Gastrocnemius medialis (tissue), 4 donors: ENCODE results near the gene GARIN5A. TPM values are rescaled to one million over a fixed set of nuclear protein-coding genes. Genes with fewer than 3 reads are reported as not detected.

Experiments used
- ATAC-seq, 2 donors: fragments of 150-250 bp; one replicate each; pipeline ENCODE4 v1.9.1; 2016
- DNase-seq, 2 donors: peaks; one replicate each; pipeline ENCODE4 v3.0.0-alpha.2; 2019
- H3K27ac ChIP-seq, 4 donors: fragments of 200-600 bp; sonication (generic); 1 replicate in 1 of 4; 2 replicates in 3 of 4; pipeline ENCODE4 v1.5.1; 2016 to 2018; ENCODE audit warnings: mild to moderate bottlenecking in 2 of 4, moderate library complexity in 1 of 4
- H3K27me3 ChIP-seq, 3 donors: fragments of 200-600 bp; sonication (generic) in 2 of 3; 1 replicate in 1 of 3; 2 replicates in 2 of 3; pipeline versions ENCODE4 v1.5.1 to v1.6.0; 2016 to 2019; ENCODE audit warnings: mild to moderate bottlenecking in 1 of 3, moderate library complexity in 1 of 3
- H3K36me3 ChIP-seq, 2 donors: fragments of 200-600 bp; sonication (generic) in 1 of 2; one replicate each; pipeline ENCODE4 v1.5.1; 2017 to 2018
- H3K4me1 ChIP-seq, 2 donors: fragments of 200-600 bp; sonication (generic) in 1 of 2; one replicate each; pipeline ENCODE4 v1.5.1; 2016 to 2017; ENCODE audit warnings: mild to moderate bottlenecking in 2 of 2
- H3K4me3 ChIP-seq, 4 donors: fragments of 200-600 bp; sonication (generic) in 3 of 4; 1 replicate in 1 of 4; 2 replicates in 3 of 4; pipeline ENCODE4 v1.5.1; 2016 to 2019; ENCODE audit warnings: mild to moderate bottlenecking in 2 of 4
- H3K9me3 ChIP-seq, 3 donors: fragments of 200-600 bp; sonication (generic) in 2 of 3; 1 replicate in 1 of 3; 2 replicates in 2 of 3; pipeline ENCODE4 v1.5.1; 2016 to 2019
- CTCF ChIP-seq, 5 experiments: fragments of 450-650 bp in 3 of 5; fragments of 200-600 bp in 2 of 5; sonication (generic) in 2 of 5; IDR thresholded peaks in 4 of 5; conservative IDR thresholded peaks in 1 of 5; 1 replicate in 4 of 5; 2 replicates in 1 of 5; pipeline ENCODE4 v1.5.1; 2016 to 2019; ENCODE audit warnings: antibody characterized with exemption in 5 of 5, mild to moderate bottlenecking in 3 of 5, moderate library complexity in 3 of 5
- POLR2A ChIP-seq, 2 donors: fragments of 450-650 bp; IDR thresholded peaks; one replicate each; pipeline ENCODE4 v1.6.1; 2017; ENCODE audit warnings: antibody characterized with exemption in 2 of 2, mild to moderate bottlenecking in 2 of 2, moderate library complexity in 2 of 2
- in situ Hi-C, 4 donors: fragments of 200-750 bp; cut with MboI; loops; one replicate each; pipeline versions ENCODE4 v1.15.0 to v1.8.0; 2017; ENCODE audit warnings: low sequenced_read_pairs in 4 of 4
- intact Hi-C: fragments of 100-400 bp; cut with DNase I; formaldehyde crosslinking; loops from one replicate; pipeline ENCODE4 v1.15.1; 2023; ENCODE audit warnings: low total_unique reads
- total RNA-seq, 4 donors: library from RNA; depleted of rRNA; stranded (reverse); fragments of >200 nt; gene quantifications; one replicate each; pipeline versions ENCODE4 v1.1.0 to v1.2.3, GENCODE V29; 2016

The GARIN5A gene
- total RNA-seq, 4 donors from 2014 or later: 1.2 to 11.0 (median 1.9) TPM; not detected in 1

GRCh38 chr19:50417111-50418081, 59.3 kb downstream of the GARIN5A start:
- no peak overlapping the region for H3K27ac ChIP-seq
- intact Hi-C loops: no loop called here
- peaks cover 2 to 22% (median 11%) of the 10 kb centered on the region in 3 donors for H3K27me3 ChIP-seq
- ATAC-seq (no peak), DNase-seq (no peak)
- in situ Hi-C loops: loop anchor here in 2 of 4 donors (10.0 kb wide), 1 partner anchor 53 kb away; the partner anchor contains the start of gene NAPSA (in 2 of the 2)
- no peaks in the 10 kb centered on the region for H3K9me3 ChIP-seq
- peaks cover 0 to 8% of the 10 kb centered on the region in 2 donors for H3K4me1 ChIP-seq
- H3K4me3 ChIP-seq: no peak overlapping the region
- no peaks in the 10 kb centered on the region for H3K36me3 ChIP-seq
- TF ChIP-seq CTCF (IDR thresholded peaks at IDR 0.05 in 4 of 5, conservative IDR thresholded peaks at IDR 0.05 in 1 of 5) (no peak), POLR2A (IDR thresholded peaks at IDR 0.05) (no peak)

Other genes with a start within 250 kb of the GARIN5A start
- 1 to 10 TPM in 1 of 4 donors, under 1 TPM in 3; 0.25 to 1.4 (median 0.53) TPM for gene KCNC3, start 147.5 kb downstream of the GARIN5A start, total RNA-seq
- gene NAPSA, start 111.2 kb downstream of the GARIN5A start, total RNA-seq: under 1 TPM in 1 of 4 donors, not detected in 3; 0.09 TPM
- 100 to 1,000 TPM; 155 to 232 (median 200) TPM for gene NR1H2, start 100.4 kb downstream of the GARIN5A start, total RNA-seq
- gene POLD1, start 92.5 kb downstream of the GARIN5A start, total RNA-seq: 10 to 100 TPM in 1 of 4 donors, 1 to 10 TPM in 3; 4.0 to 18.3 (median 6.0) TPM
- under 1 TPM in 1 of 4 donors, not detected in 3; 0.15 TPM for gene SPIB, start 57.9 kb downstream of the GARIN5A start, total RNA-seq
- 100 to 1,000 TPM; 358 to 988 (median 442) TPM for gene MYBPC2, start 44.0 kb downstream of the GARIN5A start, total RNA-seq
- 10 to 100 TPM; 29.2 to 67.4 (median 45.4) TPM for gene EMC10, start 341 bp downstream of the GARIN5A start, total RNA-seq
- gene JOSD2, start 34.3 kb upstream of the GARIN5A start, total RNA-seq: 10 to 100 TPM; 22.1 to 36.9 (median 27.8) TPM
- not detected for gene ASPDH, start 37.1 kb upstream of the GARIN5A start, total RNA-seq
- gene LRRC4B, start 91.6 kb upstream of the GARIN5A start, total RNA-seq: under 1 TPM in 3 of 4 donors, not detected in 1; 0.33 to 0.81 (median 0.34) TPM
- gene SYT3, start 163.0 kb upstream of the GARIN5A start, total RNA-seq: under 1 TPM in 1 of 4 donors, not detected in 3; 0.09 TPM
- not detected for gene C19orf81, start 172.6 kb upstream of the GARIN5A start, total RNA-seq
- under 1 TPM in 1 of 4 donors, not detected in 3; 0.68 TPM for gene SHANK1, start 243.0 kb upstream of the GARIN5A start, total RNA-seq
- gene CLEC11A, start 246.5 kb upstream of the GARIN5A start, total RNA-seq: 1 to 10 TPM; 2.1 to 5.0 (median 2.7) TPM